Measurements from ENCODE around the gene LRRC7. TPM values are rescaled to one million over a fixed set of nuclear protein-coding genes. Genes with fewer than 3 reads are reported as not detected.

Gene LRRC7
- total RNA-seq, 1 donor from 2014 or later: not detected

DNA sequence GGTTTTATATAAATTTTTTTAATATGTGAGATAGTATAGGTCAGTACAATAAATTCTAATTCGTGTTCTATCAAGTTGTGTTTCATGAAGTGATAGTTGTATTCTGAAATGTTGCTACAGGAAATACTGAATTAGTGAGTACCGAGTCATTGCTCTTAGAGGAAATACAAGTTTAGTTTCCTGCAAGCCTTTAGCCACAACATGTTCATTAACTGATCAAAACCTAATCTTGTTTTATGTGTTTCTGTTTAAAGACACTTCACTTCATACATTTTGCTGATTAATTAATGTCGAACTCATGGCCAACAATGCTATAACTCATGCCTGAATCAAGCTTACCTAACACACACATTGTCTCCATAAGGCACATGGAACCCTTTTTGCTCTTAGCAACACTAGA is 43.6 kb downstream of the LRRC7 start:
- ATAC-seq (ENCODE audit: low read depth) (no peak), DNase-seq (no peak)
- Mint-ChIP-seq H3K27me3 (no peaks in the 10 kb centered on the region), H3K27ac (no peak overlapping the region), H3K9me3 (no peaks in the 10 kb centered on the region), H3K36me3 (ENCODE audit: low read depth) (no peaks in the 10 kb centered on the region), H3K4me3 (no peak overlapping the region), H3K4me1 (no peaks in the 10 kb centered on the region)
- ChIA-PET CTCF (no interaction called here), POLR2A (no interaction called here)
- TF ChIP-seq, protein P1, sequence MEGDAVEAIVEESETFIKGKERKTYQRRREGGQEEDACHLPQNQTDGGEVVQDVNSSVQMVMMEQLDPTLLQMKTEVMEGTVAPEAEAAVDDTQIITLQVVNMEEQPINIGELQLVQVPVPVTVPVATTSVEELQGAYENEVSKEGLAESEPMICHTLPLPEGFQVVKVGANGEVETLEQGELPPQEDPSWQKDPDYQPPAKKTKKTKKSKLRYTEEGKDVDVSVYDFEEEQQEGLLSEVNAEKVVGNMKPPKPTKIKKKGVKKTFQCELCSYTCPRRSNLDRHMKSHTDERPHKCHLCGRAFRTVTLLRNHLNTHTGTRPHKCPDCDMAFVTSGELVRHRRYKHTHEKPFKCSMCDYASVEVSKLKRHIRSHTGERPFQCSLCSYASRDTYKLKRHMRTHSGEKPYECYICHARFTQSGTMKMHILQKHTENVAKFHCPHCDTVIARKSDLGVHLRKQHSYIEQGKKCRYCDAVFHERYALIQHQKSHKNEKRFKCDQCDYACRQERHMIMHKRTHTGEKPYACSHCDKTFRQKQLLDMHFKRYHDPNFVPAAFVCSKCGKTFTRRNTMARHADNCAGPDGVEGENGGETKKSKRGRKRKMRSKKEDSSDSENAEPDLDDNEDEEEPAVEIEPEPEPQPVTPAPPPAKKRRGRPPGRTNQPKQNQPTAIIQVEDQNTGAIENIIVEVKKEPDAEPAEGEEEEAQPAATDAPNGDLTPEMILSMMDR (IDR thresholded peaks at IDR 0.05): no peak
- intact Hi-C loops (cut with micrococcal nuclease): no loop called here

- Mint-ChIP-seq H3K4me1 (no peaks in the 10 kb centered on the region), H3K9me3 (peaks cover 3% of the 10 kb centered on the region), H3K27ac (no peak overlapping the region), H3K27me3 (no peaks in the 10 kb centered on the region), H3K36me3 (ENCODE audit: low read depth) (no peaks in the 10 kb centered on the region), H3K4me3 (no peak overlapping the region)
- CTCF ChIA-PET: no interaction called here
- intact Hi-C loops (cut with micrococcal nuclease): no loop called here
- TF ChIP-seq, protein P1 (IDR thresholded peaks at IDR 0.05): no peak
- POLR2A ChIA-PET: no interaction called here
- ATAC-seq (ENCODE audit: low read depth) (no peak), DNase-seq (no peak)
Measured at GRCh38 chr1:69613414-69613813, 45.7 kb downstream of the LRRC7 start.

DNA sequence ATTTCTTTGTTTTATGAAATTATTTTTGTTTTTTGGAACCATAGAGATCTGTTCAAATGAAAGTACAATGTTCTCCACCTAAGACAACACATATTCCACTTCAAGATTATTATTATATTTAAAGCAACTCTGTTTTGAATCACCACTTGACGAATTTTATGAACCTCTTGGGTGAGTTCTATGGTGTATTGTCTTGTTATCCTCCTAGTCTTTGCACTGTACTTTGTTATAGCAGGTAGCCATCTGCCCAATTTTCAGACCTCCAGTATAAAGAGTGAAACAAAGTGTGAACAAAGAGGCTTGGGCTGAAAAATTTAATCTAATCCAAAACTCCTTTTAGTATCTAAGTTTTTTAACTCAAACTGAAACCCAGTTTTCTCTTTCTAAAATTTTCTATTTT is 71.0 kb downstream of the LRRC7 start:
- Mint-ChIP-seq H3K4me3 (no peak overlapping the region), H3K9me3 (no peaks in the 10 kb centered on the region), H3K4me1 (no peaks in the 10 kb centered on the region), H3K27me3 (no peaks in the 10 kb centered on the region), H3K27ac (no peak overlapping the region), H3K36me3 (ENCODE audit: low read depth) (no peaks in the 10 kb centered on the region)
- no peak for DNase-seq
- intact Hi-C loops (cut with micrococcal nuclease): no loop called here
- CTCF ChIA-PET: no interaction called here
- POLR2A ChIA-PET: no interaction called here
- TF ChIP-seq, protein P1 (IDR thresholded peaks at IDR 0.05): no peak
- ATAC-seq (ENCODE audit: low read depth): no peak

DNA sequence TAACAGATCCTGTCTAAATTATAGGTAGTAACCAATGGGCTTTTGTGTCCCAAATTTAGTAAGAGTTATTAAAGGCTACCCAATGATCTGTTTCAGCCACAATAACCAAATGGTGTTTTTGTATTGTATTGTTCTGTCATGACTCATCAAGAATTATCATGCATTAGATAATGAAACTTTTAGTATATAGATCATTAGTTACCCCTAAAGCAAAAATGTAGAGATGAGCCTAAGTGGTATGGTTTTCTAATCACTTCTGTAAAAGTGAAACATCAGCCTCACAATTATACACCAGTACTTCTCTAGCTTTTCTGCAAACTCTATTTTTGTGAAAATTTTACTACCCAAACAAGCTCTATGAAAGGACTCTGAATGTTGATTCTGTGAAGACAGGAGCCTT is 71.4 kb downstream of the LRRC7 start:
- Mint-ChIP-seq H3K36me3 (ENCODE audit: low read depth) (no peaks in the 10 kb centered on the region), H3K4me1 (no peaks in the 10 kb centered on the region), H3K27ac (no peak overlapping the region), H3K4me3 (no peak overlapping the region), H3K9me3 (no peaks in the 10 kb centered on the region), H3K27me3 (no peaks in the 10 kb centered on the region)
- ATAC-seq (ENCODE audit: low read depth): no peak
- no peak for DNase-seq
- TF ChIP-seq, protein P1 (IDR thresholded peaks at IDR 0.05): no peak
- ChIA-PET POLR2A (no interaction called here), CTCF (no interaction called here)
- intact Hi-C loops (cut with micrococcal nuclease): no loop called here

GRCh38 chr1:69643266-69643665 is 75.5 kb downstream of the LRRC7 start:
- H3K9me3 Mint-ChIP-seq: no peaks in the 10 kb centered on the region
- H3K4me1 Mint-ChIP-seq: no peaks in the 10 kb centered on the region
- H3K4me3 Mint-ChIP-seq: no peak overlapping the region
- TF ChIP-seq, protein P1 (IDR thresholded peaks at IDR 0.05): no peak
- POLR2A ChIA-PET: no interaction called here
- CTCF ChIA-PET: no interaction called here
- H3K27ac Mint-ChIP-seq: no peak overlapping the region
- no peaks in the 10 kb centered on the region for H3K27me3 Mint-ChIP-seq
- intact Hi-C loops (cut with micrococcal nuclease): no loop called here
- DNase-seq (no peak), ATAC-seq (ENCODE audit: low read depth) (no peak)
- no peaks in the 10 kb centered on the region for H3K36me3 Mint-ChIP-seq (ENCODE audit: low read depth)
